ENCODE results near the gene SRSF5. TPM values are rescaled to one million over a fixed set of nuclear protein-coding genes. Genes with fewer than 3 reads are reported as not detected.

The SRSF5 gene
- total RNA-seq, 1 experiment from 2014 or later = 288 TPM

- TF ChIP-seq CBFB (CRISPR knock-in tag; IDR thresholded peaks at IDR 0.05; ENCODE audit: low read depth) (no peak), ZMAT4 (CRISPR knock-in tag; IDR thresholded peaks at IDR 0.05) (peak; percentile 72; the same call in 1 of the 2 replicates), USF1 (CRISPR knock-in tag; IDR thresholded peaks at IDR 0.05) (no peak), TCF7 (CRISPR knock-in tag; IDR thresholded peaks at IDR 0.05; ENCODE audit: low read depth) (no peak), SP1 (CRISPR knock-in tag; conservative IDR thresholded peaks at IDR 0.05) (peak; percentile 89), NFE2L1 (CRISPR knock-in tag; IDR thresholded peaks at IDR 0.05) (no peak), IRF2 (CRISPR knock-in tag; IDR thresholded peaks at IDR 0.05; ENCODE audit: borderline replicate concordance, low read depth) (no peak), EMX1 (CRISPR knock-in tag; IDR thresholded peaks at IDR 0.05) (no peak), OVOL2 (CRISPR knock-in tag; IDR thresholded peaks at IDR 0.05; ENCODE audit: borderline replicate concordance) (no peak), ZNF416 (CRISPR knock-in tag; IDR thresholded peaks at IDR 0.05) (no peak), CREB1 (CRISPR knock-in tag; IDR thresholded peaks at IDR 0.05) (no peak), AR (CRISPR knock-in tag; IDR thresholded peaks at IDR 0.05) (no peak), CREM (CRISPR knock-in tag; IDR thresholded peaks at IDR 0.05) (peak; percentile 95), ATF2 (CRISPR knock-in tag; IDR thresholded peaks at IDR 0.05; ENCODE audit: borderline replicate concordance, low read depth) (no peak), TP53 (CRISPR knock-in tag; IDR thresholded peaks at IDR 0.05) (0 out of 2 replicates have a peak, but pooled peaks have one; percentile 0), ZNF532 (CRISPR knock-in tag; IDR thresholded peaks at IDR 0.05; ENCODE audit: borderline replicate concordance) (0 out of 2 replicates have a peak, but pooled peaks have one; percentile 57), SOX15 (CRISPR knock-in tag; IDR thresholded peaks at IDR 0.05) (no peak), SMAD4 (CRISPR knock-in tag; IDR thresholded peaks at IDR 0.05) (peak; percentile 25; the same call in 1 of the 2 replicates), FOXP4 (CRISPR knock-in tag; IDR thresholded peaks at IDR 0.05) (peak; percentile 85), ZBTB43 (CRISPR knock-in tag; IDR thresholded peaks at IDR 0.05) (peak; percentile 15; the same call in 1 of the 2 replicates), NFATC4 (CRISPR knock-in tag; IDR thresholded peaks at IDR 0.05) (no peak), HMGA2 (CRISPR knock-in tag; IDR thresholded peaks at IDR 0.05) (peak; percentile 21; the same call in 1 of the 2 replicates), RORB (CRISPR knock-in tag; IDR thresholded peaks at IDR 0.05) (no peak), ZSCAN18 (CRISPR knock-in tag; IDR thresholded peaks at IDR 0.05) (no peak), TEAD4 (CRISPR knock-in tag; IDR thresholded peaks at IDR 0.05) (peak; percentile 45; the same call in 1 of the 2 replicates), FOXJ3 (CRISPR knock-in tag; IDR thresholded peaks at IDR 0.05; ENCODE audit: borderline replicate concordance) (no peak), FOXP1 (CRISPR knock-in tag; IDR thresholded peaks at IDR 0.05; ENCODE audit: borderline replicate concordance) (0 out of 2 replicates have a peak, but pooled peaks have one; percentile 71)
These were observed at the start of gene SRSF5 (continued) for GRCh38 chr14:69766984-69767368.
